Nephron progenitor cell (in vitro differentiated cells): ENCODE measurements around the gene SMIM43.

ENCODE experiments used
- DNase-seq: peaks from one replicate; pipeline ENCODE4 v3.0.0; 2021
- H3K27ac Mint-ChIP-seq: 2 replicates; pipeline ENCODE4 v1.8.0; 2021; ENCODE audit warnings: mild to moderate bottlenecking, moderate library complexity, mixed read lengths
- H3K27me3 Mint-ChIP-seq: 2 replicates; pipeline ENCODE4 v1.8.0; 2021; ENCODE audit warnings: mild to moderate bottlenecking, low read depth, mixed read lengths; ENCODE audit not compliant: poor library complexity
- H3K36me3 Mint-ChIP-seq: 2 replicates; pipeline ENCODE4 v1.8.0; 2021; ENCODE audit warnings: low read depth, mixed read lengths
- H3K4me1 Mint-ChIP-seq: 2 replicates; pipeline ENCODE4 v1.8.0; 2021; ENCODE audit warnings: mixed read lengths
- H3K4me3 Mint-ChIP-seq: 2 replicates; pipeline ENCODE4 v1.8.0; 2021; ENCODE audit warnings: mild to moderate bottlenecking, moderate library complexity, mixed read lengths
- H3K9me3 Mint-ChIP-seq: 2 replicates; pipeline ENCODE4 v1.8.0; 2021; ENCODE audit warnings: mild to moderate bottlenecking, moderate library complexity, mixed read lengths
- TF ChIP-seq, protein P1 (sequence below): fragments of 200-600 bp; sonication (generic); IDR thresholded peaks from 2 replicates; pipeline ENCODE4 v1.5.0; 2021; ENCODE audit warnings: antibody characterized with exemption

The SMIM43 gene

DNA sequence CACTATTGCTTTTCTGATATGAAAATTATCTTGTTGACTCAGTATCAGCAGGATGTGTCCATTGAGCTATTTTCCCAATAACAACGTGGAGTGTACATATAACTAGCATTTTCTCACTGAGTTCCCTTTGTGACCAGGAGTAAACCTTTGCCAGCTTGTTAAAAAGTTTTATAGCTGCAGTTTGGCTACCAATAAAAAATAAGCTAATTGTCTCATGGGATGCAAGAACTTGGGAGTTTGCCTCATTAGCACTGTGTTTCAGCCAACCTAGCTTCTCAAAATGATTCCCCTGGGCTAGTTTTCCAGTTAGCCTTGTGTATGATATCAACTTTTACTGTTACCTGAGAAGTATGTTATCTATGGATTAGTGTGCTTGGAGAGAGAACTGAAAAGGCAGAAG is 43.3 kb downstream of the SMIM43 start:
- H3K27me3 Mint-ChIP-seq = peaks cover 4% of the 10 kb centered on the region
- no peaks in the 10 kb centered on the region for H3K9me3 Mint-ChIP-seq
- no peak overlapping the region for H3K4me3 Mint-ChIP-seq

DNA sequence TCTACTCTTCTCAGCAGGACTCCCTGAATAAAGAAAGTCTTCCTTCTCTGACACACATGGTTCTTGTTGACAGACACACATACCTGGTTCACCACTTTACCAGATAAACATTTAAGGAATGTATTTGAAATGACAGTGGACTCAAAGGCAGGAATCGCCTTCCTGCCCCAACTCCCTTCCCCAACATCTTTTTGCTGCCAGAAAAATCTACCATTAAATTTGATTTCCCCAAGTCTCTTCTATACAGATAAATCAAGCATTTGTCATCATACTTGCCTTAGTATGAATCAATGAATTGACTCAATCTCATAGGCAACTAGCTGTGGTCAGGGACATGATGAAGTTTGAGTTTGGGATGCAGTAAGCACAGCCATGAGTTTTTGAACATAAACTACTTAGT is 44.9 kb downstream of the SMIM43 start:
- H3K4me3 Mint-ChIP-seq = no peak overlapping the region
- DNase-seq = no peak

More for the DNA sequence above, 43.3 kb downstream of the SMIM43 start:
- no peak for DNase-seq
- no peaks in the 10 kb centered on the region for H3K4me1 Mint-ChIP-seq
- TF ChIP-seq, protein P1, sequence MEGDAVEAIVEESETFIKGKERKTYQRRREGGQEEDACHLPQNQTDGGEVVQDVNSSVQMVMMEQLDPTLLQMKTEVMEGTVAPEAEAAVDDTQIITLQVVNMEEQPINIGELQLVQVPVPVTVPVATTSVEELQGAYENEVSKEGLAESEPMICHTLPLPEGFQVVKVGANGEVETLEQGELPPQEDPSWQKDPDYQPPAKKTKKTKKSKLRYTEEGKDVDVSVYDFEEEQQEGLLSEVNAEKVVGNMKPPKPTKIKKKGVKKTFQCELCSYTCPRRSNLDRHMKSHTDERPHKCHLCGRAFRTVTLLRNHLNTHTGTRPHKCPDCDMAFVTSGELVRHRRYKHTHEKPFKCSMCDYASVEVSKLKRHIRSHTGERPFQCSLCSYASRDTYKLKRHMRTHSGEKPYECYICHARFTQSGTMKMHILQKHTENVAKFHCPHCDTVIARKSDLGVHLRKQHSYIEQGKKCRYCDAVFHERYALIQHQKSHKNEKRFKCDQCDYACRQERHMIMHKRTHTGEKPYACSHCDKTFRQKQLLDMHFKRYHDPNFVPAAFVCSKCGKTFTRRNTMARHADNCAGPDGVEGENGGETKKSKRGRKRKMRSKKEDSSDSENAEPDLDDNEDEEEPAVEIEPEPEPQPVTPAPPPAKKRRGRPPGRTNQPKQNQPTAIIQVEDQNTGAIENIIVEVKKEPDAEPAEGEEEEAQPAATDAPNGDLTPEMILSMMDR = no peak
- no peaks in the 10 kb centered on the region for H3K36me3 Mint-ChIP-seq
- H3K27ac Mint-ChIP-seq = no peak overlapping the region

DNA sequence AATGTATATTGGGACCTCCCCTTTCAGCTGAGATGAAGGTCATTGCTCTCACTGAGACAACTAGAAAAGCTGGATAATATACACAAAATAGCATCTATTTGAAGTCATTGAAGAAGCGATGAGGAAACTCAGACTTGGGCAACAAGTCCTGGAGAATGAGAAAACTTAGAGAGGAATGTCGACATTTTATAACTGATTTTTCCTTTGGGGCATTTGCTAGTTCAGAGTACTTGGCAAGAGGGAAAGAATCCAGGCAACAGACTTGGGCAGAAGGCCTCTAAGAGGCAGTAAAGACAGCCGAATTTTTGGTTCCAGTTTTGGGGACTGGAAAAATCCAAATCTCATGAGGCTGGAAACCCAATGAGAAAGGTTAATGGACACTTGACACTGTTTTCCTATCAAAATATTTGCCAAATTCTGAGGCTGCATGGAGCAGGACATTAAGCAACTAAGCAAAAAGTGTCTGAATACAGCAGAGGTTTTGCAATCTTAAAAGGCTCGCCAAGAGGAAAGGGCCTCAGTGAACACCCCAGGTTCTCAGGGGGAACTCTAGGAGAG is 47.2 kb downstream of the SMIM43 start:
- no peaks in the 10 kb centered on the region for H3K4me1 Mint-ChIP-seq
- DNase-seq = no peak
- no peak overlapping the region for H3K27ac Mint-ChIP-seq
- H3K36me3 Mint-ChIP-seq = no peaks in the 10 kb centered on the region
- TF ChIP-seq, protein P1 = no peak
- H3K4me3 Mint-ChIP-seq = no peak overlapping the region
- no peaks in the 10 kb centered on the region for H3K9me3 Mint-ChIP-seq
- H3K27me3 Mint-ChIP-seq = no peaks in the 10 kb centered on the region

More for the DNA sequence above, 44.9 kb downstream of the SMIM43 start:
- Mint-ChIP-seq H3K27ac (no peak overlapping the region), H3K36me3 (no peaks in the 10 kb centered on the region), H3K4me1 (no peaks in the 10 kb centered on the region), H3K27me3 (no peaks in the 10 kb centered on the region), H3K9me3 (no peaks in the 10 kb centered on the region)
- TF ChIP-seq, protein P1 = no peak

DNA sequence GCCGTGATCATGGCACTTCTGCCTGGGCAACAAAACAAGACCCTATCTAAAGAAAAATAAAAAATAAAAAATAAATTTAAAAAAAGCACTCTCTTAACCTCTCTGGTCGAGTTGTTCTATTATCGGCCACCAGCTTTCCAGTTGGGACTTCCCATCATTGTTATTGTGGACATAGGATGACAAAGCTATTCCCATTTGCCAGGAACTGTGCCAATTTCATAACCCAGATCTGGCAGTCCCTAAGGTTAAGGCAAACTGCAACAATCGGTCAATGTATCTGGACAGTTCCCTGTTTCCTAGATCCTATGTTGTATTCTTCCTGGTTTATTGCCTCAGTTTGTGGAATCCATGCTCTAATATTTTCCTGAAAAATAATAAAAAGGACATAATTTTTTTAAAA is 50.4 kb downstream of the SMIM43 start:
- H3K9me3 Mint-ChIP-seq = no peaks in the 10 kb centered on the region
- no peak overlapping the region for H3K4me3 Mint-ChIP-seq
- TF ChIP-seq, protein P1 = no peak
- no peaks in the 10 kb centered on the region for H3K36me3 Mint-ChIP-seq
- H3K4me1 Mint-ChIP-seq = peaks cover 16% of the 10 kb centered on the region
- no peak overlapping the region for H3K27ac Mint-ChIP-seq
- no peaks in the 10 kb centered on the region for H3K27me3 Mint-ChIP-seq
- DNase-seq = no peak

DNA sequence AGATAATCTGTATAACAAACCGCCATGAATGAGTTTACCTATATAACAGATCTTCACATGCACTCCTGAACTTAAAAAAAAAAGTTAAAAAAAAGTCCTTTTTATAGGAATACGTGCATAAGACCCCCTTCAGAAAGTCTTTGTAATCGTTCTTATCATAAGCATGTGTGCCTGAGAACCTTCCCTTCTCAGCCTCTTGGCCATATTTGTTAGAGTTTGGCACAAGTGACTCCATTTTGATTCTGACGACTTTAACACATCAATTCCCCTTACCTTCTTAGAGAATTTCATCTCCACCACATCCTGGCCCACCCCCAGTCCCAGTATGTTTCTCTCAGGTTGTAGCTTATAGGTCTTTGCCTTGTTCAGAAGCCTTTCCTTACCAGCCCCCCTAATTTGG is 52.2 kb downstream of the SMIM43 start:
- H3K9me3 Mint-ChIP-seq = no peaks in the 10 kb centered on the region
- no peak overlapping the region for H3K27ac Mint-ChIP-seq
- no peaks in the 10 kb centered on the region for H3K36me3 Mint-ChIP-seq
- TF ChIP-seq, protein P1 = no peak
- no peaks in the 10 kb centered on the region for H3K27me3 Mint-ChIP-seq
- no peak overlapping the region for H3K4me3 Mint-ChIP-seq
- no peak for DNase-seq
- peaks cover 16% of the 10 kb centered on the region for H3K4me1 Mint-ChIP-seq

DNA sequence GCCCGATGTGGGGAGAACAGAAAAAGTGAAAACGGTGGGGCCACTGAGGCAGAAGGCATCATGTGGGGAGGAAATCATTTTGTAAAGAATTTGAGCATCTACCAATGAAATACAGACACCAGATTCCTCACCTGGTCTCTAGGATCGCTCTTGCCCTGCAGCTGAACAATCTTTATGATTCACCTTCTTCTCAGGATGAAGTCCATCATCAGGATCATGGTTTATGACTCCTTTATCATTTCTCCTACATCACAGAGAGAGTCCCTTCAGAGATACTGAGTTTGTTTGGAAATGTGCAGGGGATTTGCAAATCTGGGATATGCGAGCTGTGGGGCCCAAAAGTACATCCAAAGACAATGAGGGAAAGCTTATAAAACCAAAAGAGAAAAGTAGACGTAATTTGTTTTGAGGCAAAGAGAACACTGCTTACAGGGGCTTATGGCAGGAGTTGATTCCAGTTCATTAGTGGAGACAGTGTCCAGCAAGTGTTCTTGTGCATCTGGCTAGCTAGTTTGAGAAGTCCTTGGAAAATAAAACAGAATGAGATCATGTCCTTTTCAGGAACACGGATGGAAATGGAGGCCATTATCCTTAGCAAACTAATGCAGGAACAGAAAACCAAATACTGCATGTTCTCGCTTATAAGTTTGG is 52.8 kb downstream of the SMIM43 start:
- Mint-ChIP-seq H3K36me3 (no peaks in the 10 kb centered on the region), H3K9me3 (no peaks in the 10 kb centered on the region), H3K27me3 (peaks cover 3% of the 10 kb centered on the region), H3K27ac (peak overlapping the region; percentile 84), H3K4me3 (peak overlapping the region; percentile 75), H3K4me1 (peaks cover 16% of the 10 kb centered on the region)
- no peak for DNase-seq
- TF ChIP-seq, protein P1 = no peak
